Immature natural killer cell (primary cell): ENCODE data around the gene ZNF518B. TPM values are rescaled to one million over a fixed set of nuclear protein-coding genes. Genes with fewer than 3 reads are reported as not detected.

Experiments used
- DNase-seq, 3 donors: peaks; one replicate each; pipeline ENCODE4 v3.0.0; 2022; ENCODE audit warnings: mixed read lengths in 1 of 3
- H3K27ac Mint-ChIP-seq, 6 donors: one replicate each; pipeline ENCODE4 v1.8.0; 2020; ENCODE audit warnings: mixed read lengths in 6 of 6, mild to moderate bottlenecking in 5 of 6, inconsistent platforms in 4 of 6, moderate library complexity in 3 of 6
- H3K27me3 Mint-ChIP-seq, 3 donors: one replicate each; pipeline ENCODE4 v1.8.0; 2020 to 2021; ENCODE audit warnings: low read depth in 3 of 3, mild to moderate bottlenecking in 3 of 3, mixed read lengths in 3 of 3, moderate library complexity in 3 of 3, inconsistent platforms in 1 of 3
- H3K36me3 Mint-ChIP-seq, 3 donors: one replicate each; pipeline ENCODE4 v1.8.0; 2020; ENCODE audit warnings: mixed read lengths in 3 of 3, inconsistent platforms in 2 of 3, mild to moderate bottlenecking in 2 of 3
- H3K4me1 Mint-ChIP-seq, 2 donors: one replicate each; pipeline ENCODE4 v1.8.0; 2020; ENCODE audit warnings: inconsistent platforms in 2 of 2, mild to moderate bottlenecking in 2 of 2, mixed read lengths in 2 of 2, moderate library complexity in 1 of 2
- H3K4me3 Mint-ChIP-seq, 5 donors: one replicate each; pipeline ENCODE4 v1.8.0; 2020; ENCODE audit warnings: mild to moderate bottlenecking in 5 of 5, mixed read lengths in 5 of 5, inconsistent platforms in 3 of 5, moderate library complexity in 3 of 5
- H3K9me3 Mint-ChIP-seq, 6 donors: one replicate each; pipeline ENCODE4 v1.8.0; 2020; ENCODE audit warnings: mild to moderate bottlenecking in 6 of 6, mixed read lengths in 6 of 6, inconsistent platforms in 4 of 6, moderate library complexity in 3 of 6
- polyA plus RNA-seq, 3 donors: library from polyadenylated mRNA; unstranded; fragments of 300-500 nt; fragmentation: Illumina TruSeq; gene quantifications; one replicate each; pipeline ENCODE4 v1.2.3, GENCODE V29; 2021

The ZNF518B gene
- polyA plus RNA-seq, 3 donors from 2014 or later = 2.8 to 8.5 (median 4.9) TPM

DNA sequence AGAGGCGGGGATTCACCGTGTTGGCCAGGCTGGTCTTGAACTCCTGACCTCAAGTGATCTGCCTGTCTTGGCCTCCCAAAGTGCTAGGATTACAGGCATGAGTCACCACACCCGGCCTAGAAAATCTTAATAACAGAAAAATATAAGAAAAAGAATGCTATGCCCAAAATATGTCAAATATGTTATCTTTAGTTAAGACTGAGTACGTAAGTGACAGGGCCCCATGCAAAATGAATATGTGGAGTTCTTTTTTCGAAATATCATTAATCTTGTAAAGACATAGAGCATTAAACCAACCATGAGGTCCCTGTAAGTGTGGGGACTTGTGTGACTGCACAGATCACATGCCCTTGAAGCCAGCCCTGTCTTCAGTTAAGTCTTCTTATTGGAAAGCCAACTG, 8.9 kb upstream of the ZNF518B start:
- H3K9me3 Mint-ChIP-seq = peaks cover 0 to 7% (median 0%) of the 10 kb centered on the region in 6 donors
- no peak overlapping the region for H3K27ac Mint-ChIP-seq
- peaks cover 10 to 12% of the 10 kb centered on the region in 2 donors for H3K4me1 Mint-ChIP-seq
- H3K27me3 Mint-ChIP-seq = peaks cover 13 to 32% (median 25%) of the 10 kb centered on the region in 3 donors
- H3K4me3 Mint-ChIP-seq = no peak overlapping the region
- no peak for DNase-seq
- H3K36me3 Mint-ChIP-seq = peaks cover 0 to 4% (median 0%) of the 10 kb centered on the region in 3 donors

DNA sequence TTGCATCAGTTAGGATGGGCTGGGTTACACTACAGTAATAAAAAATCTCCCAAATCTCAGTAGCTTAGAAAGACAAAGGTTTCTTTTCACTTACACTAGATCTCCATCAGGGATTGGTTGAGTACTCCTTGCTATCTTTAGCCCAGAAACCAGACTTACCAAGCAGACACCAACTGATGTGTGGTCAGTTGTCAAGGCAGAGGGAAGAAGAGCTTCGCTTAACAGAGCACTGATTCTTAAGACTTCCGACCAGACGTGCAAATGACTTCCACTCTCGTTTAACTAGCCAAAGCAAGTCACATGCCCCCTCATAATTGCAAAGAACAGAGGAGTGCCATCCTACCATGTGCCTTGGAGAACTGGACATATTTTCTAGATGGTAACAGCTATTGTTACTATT, 5.7 kb upstream of the ZNF518B start:
- DNase-seq = no peak
- Mint-ChIP-seq H3K36me3 (peaks cover 0 to 4% (median 0%) of the 10 kb centered on the region in 3 donors), H3K27me3 (peaks cover 19 to 37% (median 25%) of the 10 kb centered on the region in 3 donors), H3K4me1 (peaks cover 13 to 24% of the 10 kb centered on the region in 2 donors), H3K27ac (no peak overlapping the region), H3K9me3 (peaks cover 0 to 7% (median 0%) of the 10 kb centered on the region in 6 donors), H3K4me3 (peak overlapping the region in 1 of 5 donors; percentile 18)

DNA sequence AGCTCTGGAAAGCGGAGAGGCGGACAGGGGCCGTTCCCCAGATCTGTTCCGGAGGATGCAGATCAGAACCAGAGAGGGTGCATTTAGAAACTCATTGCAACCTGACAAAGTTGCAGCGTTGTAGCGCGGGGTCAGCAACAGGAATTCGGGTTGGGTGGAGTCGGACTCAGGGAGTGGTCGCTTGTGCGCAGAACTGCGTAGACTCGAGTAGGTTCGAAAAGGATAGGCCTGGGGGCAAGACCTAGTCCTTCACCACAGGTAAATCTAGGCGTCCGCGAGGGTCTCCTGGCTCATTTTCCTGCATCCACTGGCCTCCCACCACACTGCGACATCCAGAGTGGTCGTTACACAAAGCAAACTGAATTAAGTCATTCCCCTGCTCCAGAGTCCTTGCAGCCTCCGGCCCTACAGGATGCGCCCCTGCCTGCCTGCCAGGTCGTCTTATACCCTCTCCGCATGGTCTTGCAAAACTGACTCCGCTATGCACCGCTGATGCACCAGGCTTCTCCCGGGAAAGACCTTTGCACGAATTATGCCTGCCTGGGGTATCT, 4.7 kb upstream of the ZNF518B start:
- Mint-ChIP-seq H3K4me1 (peaks cover 17 to 30% of the 10 kb centered on the region in 2 donors), H3K36me3 (peaks cover 0 to 4% (median 0%) of the 10 kb centered on the region in 3 donors), H3K27me3 (peaks cover 18 to 37% (median 25%) of the 10 kb centered on the region in 3 donors)

DNA sequence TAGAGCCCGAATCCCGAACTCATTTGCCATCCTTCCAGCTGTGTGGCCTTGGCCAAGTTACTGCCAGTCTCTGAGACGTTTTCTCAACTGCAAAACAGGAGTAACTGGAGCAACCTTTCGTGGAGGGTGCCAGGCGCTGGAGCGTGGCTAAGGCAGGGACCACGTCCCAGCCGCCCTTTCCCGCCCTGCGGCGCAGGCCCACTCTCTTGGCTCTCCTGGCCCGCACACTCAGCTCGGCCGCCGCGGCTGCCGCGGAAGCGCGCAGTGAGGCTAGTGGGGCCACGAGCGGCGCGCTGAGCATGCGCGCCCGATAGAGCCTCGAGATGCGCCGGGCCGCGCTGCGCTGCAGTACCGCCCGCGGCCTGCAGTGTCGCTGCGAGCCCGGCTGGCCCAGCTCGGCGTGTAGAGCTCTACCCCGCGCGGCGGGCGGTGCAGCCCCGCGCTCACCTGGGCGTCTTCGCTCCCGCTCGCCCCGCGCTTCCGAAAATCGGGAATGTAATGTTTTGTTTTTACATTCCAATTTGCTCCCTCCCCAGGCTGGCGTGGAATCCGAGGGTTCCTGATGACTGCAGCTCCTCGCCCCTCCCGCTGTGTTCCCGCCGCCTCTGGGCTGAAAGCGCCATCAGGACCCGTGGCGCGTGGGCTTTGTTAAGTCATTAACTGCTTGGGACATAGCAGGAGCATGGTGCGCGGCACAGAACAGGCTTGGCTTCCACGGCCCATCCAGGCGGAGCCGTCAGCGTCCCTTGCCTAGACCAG, 4.0 kb upstream of the ZNF518B start:
- H3K9me3 Mint-ChIP-seq = peaks cover 0 to 7% (median 0%) of the 10 kb centered on the region in 6 donors
- peaks cover 21 to 33% of the 10 kb centered on the region in 2 donors for H3K4me1 Mint-ChIP-seq
- peaks cover 19 to 36% (median 27%) of the 10 kb centered on the region in 3 donors for H3K27me3 Mint-ChIP-seq
- H3K36me3 Mint-ChIP-seq = peaks cover 0 to 4% (median 0%) of the 10 kb centered on the region in 3 donors
- H3K27ac Mint-ChIP-seq = no peak overlapping the region
- peak overlapping the region; percentile 75 to 85 (median 80) for H3K4me3 Mint-ChIP-seq
- DNase-seq = peak; percentile 77 to 83 (median 80)

More for the DNA sequence above, 4.7 kb upstream of the ZNF518B start:
- H3K4me3 Mint-ChIP-seq = peak overlapping the region; percentile 75 to 85 (median 80)
- H3K9me3 Mint-ChIP-seq = peaks cover 0 to 7% (median 0%) of the 10 kb centered on the region in 6 donors
- no peak overlapping the region for H3K27ac Mint-ChIP-seq
- no peak for DNase-seq

DNA sequence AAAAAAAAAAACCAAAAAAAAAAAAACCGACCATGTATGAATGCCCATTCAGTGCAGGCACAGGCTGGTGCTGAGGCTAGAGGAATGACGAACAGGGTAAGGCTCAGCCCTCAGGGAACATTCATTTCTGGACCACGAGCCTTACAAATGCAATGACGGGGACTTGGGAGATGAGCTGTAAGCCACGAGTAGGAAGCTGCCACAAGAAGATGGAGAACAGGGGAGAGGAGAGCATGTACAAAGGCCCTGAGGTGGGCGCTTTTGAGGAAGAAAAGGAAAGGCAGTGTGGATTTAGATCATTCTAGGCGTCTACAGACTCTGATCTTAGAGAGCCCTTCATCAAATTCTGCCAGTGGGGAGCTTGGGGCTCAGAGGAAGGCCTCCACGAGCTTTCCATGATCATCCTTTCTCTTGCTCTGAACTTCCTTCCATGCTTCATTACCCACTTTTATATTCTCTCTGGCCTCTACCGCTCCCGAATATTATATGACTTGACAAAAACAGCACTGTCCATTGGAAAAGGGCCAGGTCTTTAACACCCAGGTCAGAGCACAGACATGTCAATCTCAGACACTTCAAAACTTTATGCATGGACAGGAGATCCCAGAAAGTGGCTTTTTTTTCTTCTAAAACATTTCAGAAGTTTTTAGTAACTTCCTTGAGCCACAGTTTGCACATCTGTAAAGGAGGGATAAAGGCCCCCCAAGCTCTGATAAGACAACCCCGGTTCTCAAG, 3.3 kb upstream of the ZNF518B start:
- peaks cover 0 to 4% (median 0%) of the 10 kb centered on the region in 3 donors for H3K36me3 Mint-ChIP-seq
- peaks cover 0 to 7% (median 0%) of the 10 kb centered on the region in 6 donors for H3K9me3 Mint-ChIP-seq
- peak overlapping the region; percentile 12 to 74 (median 33) for H3K4me3 Mint-ChIP-seq
- H3K27me3 Mint-ChIP-seq = peaks cover 20 to 41% (median 26%) of the 10 kb centered on the region in 3 donors
- no peak for DNase-seq
- peak overlapping the region in 1 of 6 donors; percentile 31 for H3K27ac Mint-ChIP-seq
- H3K4me1 Mint-ChIP-seq = peaks cover 25 to 41% of the 10 kb centered on the region in 2 donors

DNA sequence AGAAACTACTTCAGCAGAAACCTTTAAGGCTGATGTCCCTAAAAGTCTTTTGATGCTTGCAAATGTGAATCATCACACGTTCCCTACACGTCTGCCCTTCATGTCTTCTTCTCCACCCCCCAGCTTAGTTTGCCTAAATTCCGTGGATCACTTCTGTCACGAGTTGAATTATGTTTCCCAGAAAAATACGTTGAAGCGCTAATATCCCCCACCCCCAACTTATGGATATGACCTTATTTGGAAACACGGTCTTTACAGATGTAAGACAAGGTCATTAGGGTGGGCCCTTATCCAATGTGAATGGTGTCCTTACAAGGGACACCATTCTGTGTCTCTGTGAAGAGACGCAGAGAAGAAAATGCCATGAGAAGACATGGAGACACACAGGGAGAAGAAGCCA, 2.1 kb upstream of the ZNF518B start:
- Mint-ChIP-seq H3K27me3 (peaks cover 18 to 35% (median 20%) of the 10 kb centered on the region in 3 donors), H3K9me3 (peaks cover 0 to 7% (median 0%) of the 10 kb centered on the region in 6 donors), H3K27ac (no peak overlapping the region), H3K4me3 (peak overlapping the region in 2 of 5 donors; percentile 6 to 18), H3K36me3 (peaks cover 0 to 8% (median 8%) of the 10 kb centered on the region in 3 donors), H3K4me1 (peaks cover 32 to 48% of the 10 kb centered on the region in 2 donors)
- no peak for DNase-seq

DNA sequence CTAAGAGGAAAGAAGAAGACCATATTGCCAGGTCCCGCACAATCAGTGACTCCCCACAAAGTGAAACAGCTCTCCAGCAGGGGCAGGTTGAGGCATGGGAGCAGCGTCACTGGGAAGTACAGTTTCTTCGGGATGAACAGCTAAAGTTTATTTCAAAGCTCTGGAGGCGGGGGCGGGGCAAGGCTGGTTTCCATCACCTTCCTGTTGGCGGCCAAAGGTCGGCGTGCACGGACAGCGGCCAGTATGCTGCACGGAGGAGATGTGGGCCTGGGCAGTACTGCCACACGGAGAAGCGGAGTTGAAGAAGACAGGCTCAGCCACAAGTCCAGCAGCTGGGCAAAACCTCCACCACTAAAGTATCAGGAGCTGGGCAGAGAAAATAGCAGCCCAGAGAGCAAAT, 951 bp upstream of the ZNF518B start:
- DNase-seq = no peak
- Mint-ChIP-seq H3K27ac (peak overlapping the region in 1 of 6 donors; percentile 66), H3K4me1 (peaks cover 32 to 48% of the 10 kb centered on the region in 2 donors), H3K9me3 (peaks cover 0 to 7% (median 0%) of the 10 kb centered on the region in 6 donors), H3K4me3 (peak overlapping the region in 4 of 5 donors; percentile 59 to 76 (median 65)), H3K36me3 (peaks cover under 1 to 13% (median 8%) of the 10 kb centered on the region in 3 donors), H3K27me3 (peaks cover 13 to 27% (median 17%) of the 10 kb centered on the region in 3 donors)

DNA sequence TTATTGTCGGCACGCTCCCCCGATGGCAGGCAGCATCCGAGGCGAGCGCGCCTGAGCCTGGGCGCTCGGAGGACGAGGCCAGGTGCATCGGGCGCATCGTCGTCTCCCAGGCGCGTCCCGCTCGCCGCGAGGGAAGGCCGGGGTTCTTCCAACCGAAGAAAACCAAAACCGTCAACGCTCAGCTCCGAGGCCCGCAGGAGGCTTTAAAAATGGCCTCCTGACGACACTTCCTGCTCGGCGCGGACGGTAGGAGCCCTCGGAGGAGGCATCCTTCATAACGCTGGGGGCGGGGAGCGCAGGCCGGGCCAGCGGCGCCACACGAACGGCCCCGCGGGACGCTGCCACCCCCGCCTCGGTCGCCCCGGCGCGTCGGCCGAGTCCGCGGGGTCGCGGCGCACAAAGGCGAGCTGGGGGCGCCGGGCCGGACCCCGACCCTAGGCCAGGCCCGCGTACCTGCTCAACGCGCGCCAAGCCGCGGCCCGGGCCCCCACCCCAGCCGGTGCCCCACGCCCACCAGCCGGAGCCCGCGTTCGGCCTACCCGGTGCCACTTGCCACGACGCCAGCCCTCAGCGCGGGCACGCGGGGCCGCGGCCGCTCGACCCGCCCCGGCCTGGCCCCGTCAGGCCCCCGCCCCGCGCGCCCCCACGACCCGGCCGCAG, 501 bp downstream of the ZNF518B start:
- H3K4me3 Mint-ChIP-seq = peak overlapping the region; percentile 83 to 90 (median 87)
- peak; percentile 58 to 66 (median 66) for DNase-seq
- peak overlapping the region; percentile 84 to 95 (median 88) for H3K27ac Mint-ChIP-seq
- peaks cover 9 to 18% (median 13%) of the 10 kb centered on the region in 3 donors for H3K27me3 Mint-ChIP-seq
- peaks cover 15 to 27% (median 19%) of the 10 kb centered on the region in 3 donors for H3K36me3 Mint-ChIP-seq
- H3K9me3 Mint-ChIP-seq = peaks cover 0 to 2% (median 0%) of the 10 kb centered on the region in 6 donors
- peaks cover 26 to 40% of the 10 kb centered on the region in 2 donors for H3K4me1 Mint-ChIP-seq

DNA sequence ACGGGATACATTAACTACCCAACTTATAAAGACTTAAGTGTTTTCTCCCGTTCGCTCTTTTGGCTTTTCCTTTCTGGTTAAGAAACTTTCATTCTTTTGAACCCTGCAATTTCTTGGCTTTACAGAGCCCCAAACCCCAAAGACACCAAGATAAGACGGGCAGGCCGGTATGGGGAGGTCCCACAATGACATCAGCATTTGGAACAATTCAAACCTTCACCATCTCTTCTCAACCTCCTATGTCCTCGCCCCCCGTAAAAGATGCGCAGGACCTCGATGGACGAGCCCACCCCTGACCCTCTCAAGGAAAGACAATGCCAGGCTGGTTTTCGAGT, 999 bp downstream of the ZNF518B start:
- peaks cover 0 to 2% (median 0%) of the 10 kb centered on the region in 6 donors for H3K9me3 Mint-ChIP-seq
- H3K4me1 Mint-ChIP-seq = peaks cover 22 to 36% of the 10 kb centered on the region in 2 donors
- peaks cover 9 to 13% (median 13%) of the 10 kb centered on the region in 3 donors for H3K27me3 Mint-ChIP-seq

DNA sequence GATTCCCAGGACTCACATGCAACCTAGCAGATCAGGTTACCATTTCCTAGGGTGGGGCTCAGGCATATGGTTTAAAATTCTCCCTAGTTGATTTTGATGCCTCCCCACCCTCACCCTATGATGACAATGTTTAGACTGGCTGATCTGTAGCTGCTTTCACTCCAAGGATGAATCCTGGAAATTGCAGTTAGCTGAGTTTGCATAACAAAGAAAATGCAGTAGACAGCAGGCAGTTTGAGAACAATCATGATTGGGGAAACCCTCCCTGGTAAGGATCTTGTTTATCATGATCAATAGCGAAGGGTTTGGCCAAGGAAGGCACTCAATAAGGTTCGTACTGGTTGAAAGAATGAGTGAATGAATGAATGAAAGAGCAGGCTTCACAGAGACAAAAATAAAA, 2.1 kb downstream of the ZNF518B start:
- Mint-ChIP-seq H3K27ac (peak overlapping the region in 2 of 6 donors; percentile 42 to 61), H3K36me3 (peaks cover 26 to 39% (median 31%) of the 10 kb centered on the region in 3 donors), H3K4me3 (peak overlapping the region in 2 of 5 donors; percentile 21 to 39), H3K27me3 (peaks cover 5 to 12% (median 9%) of the 10 kb centered on the region in 3 donors), H3K9me3 (peaks cover 0 to 7% (median 1%) of the 10 kb centered on the region in 6 donors), H3K4me1 (peaks cover 19 to 29% of the 10 kb centered on the region in 2 donors)
- DNase-seq = no peak

More for the DNA sequence above, 999 bp downstream of the ZNF518B start:
- H3K36me3 Mint-ChIP-seq = peaks cover 18 to 29% (median 22%) of the 10 kb centered on the region in 3 donors
- H3K4me3 Mint-ChIP-seq = peak overlapping the region; percentile 83 to 90 (median 87)
- H3K27ac Mint-ChIP-seq = peak overlapping the region; percentile 84 to 95 (median 88)
- DNase-seq = no peak

DNA sequence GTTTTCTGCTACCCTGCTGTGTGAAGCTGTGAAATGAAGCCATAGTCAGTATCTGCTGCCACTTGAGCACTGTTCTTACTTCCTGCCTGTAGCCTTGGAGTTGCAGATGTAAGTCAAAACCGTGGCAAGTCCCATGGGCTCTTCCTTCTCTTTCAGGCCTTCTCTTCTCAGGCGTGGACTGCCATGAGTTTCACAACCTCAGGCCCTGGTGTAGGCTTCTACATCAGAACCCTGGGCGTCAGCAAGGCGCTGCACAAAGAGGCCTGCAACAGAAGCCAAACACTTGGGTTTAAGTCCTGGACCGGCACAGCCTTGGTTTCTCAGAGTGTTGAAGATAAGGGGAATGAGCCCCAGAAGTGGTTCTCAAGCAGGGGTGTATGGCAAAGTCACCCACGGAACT, 2.5 kb downstream of the ZNF518B start:
- no peak for DNase-seq
- Mint-ChIP-seq H3K4me3 (peak overlapping the region in 2 of 5 donors; percentile 5 to 24), H3K4me1 (peaks cover 19 to 30% of the 10 kb centered on the region in 2 donors), H3K9me3 (peaks cover 0 to 11% (median 3%) of the 10 kb centered on the region in 6 donors), H3K27ac (peak overlapping the region in 1 of 6 donors; percentile 51), H3K27me3 (peaks cover 5 to 12% (median 9%) of the 10 kb centered on the region in 3 donors), H3K36me3 (peaks cover 31 to 43% (median 35%) of the 10 kb centered on the region in 3 donors)

DNA sequence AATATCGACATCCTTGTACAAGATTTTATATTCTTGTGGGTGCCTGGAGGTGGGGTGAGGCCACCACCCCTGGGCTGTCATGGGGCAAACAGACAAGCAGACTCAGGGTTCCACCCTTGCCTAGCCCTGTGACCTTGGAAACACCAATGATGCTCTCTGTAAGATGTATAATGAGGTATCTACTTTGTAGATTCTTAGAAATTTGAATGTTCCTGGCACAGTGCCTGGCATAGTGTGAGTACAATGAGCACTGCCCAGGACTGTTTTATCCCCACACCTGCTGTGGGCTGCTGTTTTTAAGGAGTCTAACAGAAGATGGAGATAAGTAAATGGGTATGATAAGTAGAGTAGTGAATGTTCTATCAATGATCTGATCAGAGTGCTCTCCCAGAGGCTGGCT, 3.1 kb downstream of the ZNF518B start:
- H3K4me3 Mint-ChIP-seq = peak overlapping the region in 1 of 5 donors; percentile 19

More for the DNA sequence above, 3.1 kb downstream of the ZNF518B start:
- Mint-ChIP-seq H3K4me1 (peaks cover 19 to 35% of the 10 kb centered on the region in 2 donors), H3K27ac (peak overlapping the region in 1 of 6 donors; percentile 36), H3K36me3 (peaks cover 35 to 49% (median 40%) of the 10 kb centered on the region in 3 donors), H3K9me3 (peaks cover 0 to 16% (median 7%) of the 10 kb centered on the region in 6 donors), H3K27me3 (peaks cover 5 to 12% (median 9%) of the 10 kb centered on the region in 3 donors)
- no peak for DNase-seq
